DND-41 (cell line): Measurements from ENCODE around the gene GLCCI1.
A peak's percentile ranks its signal among the peaks of the same experiment; 100 is the strongest.

Experiments
- ATAC-seq: fragments of 200-7000 bp; cut with Tn5 transposase; 3 replicates; pipeline ENCODE4 v1.9.1; 2021; ENCODE audit warnings: low read depth; ENCODE audit not compliant: insufficient read depth
- DNase-seq: peaks from one replicate; pipeline ENCODE4 v3.0.0-alpha.2; 2020
- H2AFZ ChIP-seq: 2 replicates; pipeline ENCODE4 v1.6.0; 2012; ENCODE audit warnings: low read depth, low read length
- H3K27ac ChIP-seq: 2 replicates; pipeline ENCODE4 v1.5.1; 2012; ENCODE audit warnings: low read length, inconsistent platforms
- H3K27me3 ChIP-seq: fragments of 200-600 bp; sonication (generic); 2 replicates; pipeline ENCODE4 v1.6.0; 2012; ENCODE audit warnings: low read length, mild to moderate bottlenecking, inconsistent platforms; ENCODE audit not compliant: insufficient read depth, poor library complexity
- H3K36me3 ChIP-seq: 2 replicates; pipeline ENCODE4 v1.5.1; 2012; ENCODE audit warnings: low read length, inconsistent platforms; ENCODE audit not compliant: insufficient read depth
- H3K4me1 ChIP-seq: 2 replicates; pipeline ENCODE4 v1.5.1; 2012; ENCODE audit warnings: mild to moderate bottlenecking, low read length; ENCODE audit not compliant: insufficient read depth
- H3K4me2 ChIP-seq: 2 replicates; pipeline ENCODE4 v1.6.0; 2012; ENCODE audit warnings: mild to moderate bottlenecking, moderate library complexity, low read length, inconsistent platforms; ENCODE audit not compliant: insufficient read depth
- H3K4me3 ChIP-seq, 2 experiments: fragments of 200-600 bp in 1 of 2; shearing (Covaris generic) in 1 of 2; 2 replicates each; pipeline ENCODE4 v1.5.1; 2012 to 2016; ENCODE audit warnings: inconsistent platforms in 2 of 2, low read length in 2 of 2, mild to moderate bottlenecking in 2 of 2, low read depth in 1 of 2, moderate library complexity in 1 of 2
- H3K79me2 ChIP-seq: 2 replicates; pipeline ENCODE4 v1.6.0; 2012; ENCODE audit warnings: low read length, inconsistent platforms; ENCODE audit not compliant: insufficient read depth
- H3K9ac ChIP-seq: 2 replicates; pipeline ENCODE4 v1.6.0; 2012; ENCODE audit warnings: low read depth, mild to moderate bottlenecking, inconsistent platforms, low read length, moderate library complexity
- H3K9me3 ChIP-seq: 2 replicates; pipeline ENCODE4 v1.5.1; 2012; ENCODE audit warnings: low read length, moderate library complexity, mild to moderate bottlenecking, inconsistent platforms; ENCODE audit not compliant: insufficient read depth, severe bottlenecking
- H4K20me1 ChIP-seq: 2 replicates; pipeline ENCODE4 v1.6.0; 2012; ENCODE audit warnings: low read length; ENCODE audit not compliant: insufficient read depth
- CTCF ChIP-seq: IDR thresholded peaks from 2 replicates; pipeline ENCODE4 v1.5.1; 2012; ENCODE audit warnings: borderline replicate concordance, low read length, moderate library complexity, mild to moderate bottlenecking; ENCODE audit not compliant: poor library complexity, severe bottlenecking; ENCODE audit errors: extremely low read depth
- EZH2 ChIP-seq: IDR thresholded peaks from 3 replicates; pipeline ENCODE4 v1.6.1; 2012; ENCODE audit warnings: borderline replicate concordance, low read depth, mild to moderate bottlenecking, moderate library complexity, low read length, inconsistent platforms; ENCODE audit not compliant: severe bottlenecking

GLCCI1 gene

GRCh38 chr7:8035647-8036518 lies 67.3 kb downstream of the GLCCI1 start:
- DNase-seq (no peak), ATAC-seq (peak; percentile 88)
- 0 out of 2 replicates have a peak overlapping the region, but pooled peaks have one; percentile 16 for H3K27ac ChIP-seq
- no peak overlapping the region for H3K9ac ChIP-seq
- no peaks in the 10 kb centered on the region for H3K9me3 ChIP-seq
- TF ChIP-seq EZH2 (no peak), CTCF (peak; percentile 76)
- H3K27me3 ChIP-seq, result no peaks in the 10 kb centered on the region
- H3K4me3 ChIP-seq, result no peak overlapping the region
- no peaks in the 10 kb centered on the region for H3K4me1 ChIP-seq
- no peaks in the 10 kb centered on the region for H3K79me2 ChIP-seq
- no peak overlapping the region for H2AFZ ChIP-seq
- H3K4me2 ChIP-seq, result no peak overlapping the region
- H4K20me1 ChIP-seq, result no peaks in the 10 kb centered on the region
- H3K36me3 ChIP-seq, result peaks cover 42% of the 10 kb centered on the region

GRCh38 chr7:8037151-8037550 lies 68.6 kb downstream of the GLCCI1 start:
- TF ChIP-seq EZH2 (no peak), CTCF (no peak)
- Histone ChIP-seq H3K9ac (no peak overlapping the region), H3K4me3 (no peak overlapping the region), H2AFZ (no peak overlapping the region), H3K36me3 (peaks cover 42% of the 10 kb centered on the region), H4K20me1 (no peaks in the 10 kb centered on the region), H3K27me3 (no peaks in the 10 kb centered on the region), H3K79me2 (no peaks in the 10 kb centered on the region), H3K27ac (no peak overlapping the region), H3K4me2 (no peak overlapping the region), H3K4me1 (no peaks in the 10 kb centered on the region), H3K9me3 (no peaks in the 10 kb centered on the region)
- no peak for ATAC-seq
- no peak for DNase-seq

GRCh38 chr7:8040768-8041369 lies 72.3 kb downstream of the GLCCI1 start:
- no peak overlapping the region for H2AFZ ChIP-seq
- H3K27ac ChIP-seq, result no peak overlapping the region
- H3K27me3 ChIP-seq, result no peaks in the 10 kb centered on the region
- H3K4me3 ChIP-seq, result no peak overlapping the region
- no peaks in the 10 kb centered on the region for H3K4me1 ChIP-seq
- H3K9me3 ChIP-seq, result no peaks in the 10 kb centered on the region
- no peak overlapping the region for H3K4me2 ChIP-seq
- no peaks in the 10 kb centered on the region for H4K20me1 ChIP-seq
- H3K36me3 ChIP-seq, result peaks cover 46% of the 10 kb centered on the region
- H3K9ac ChIP-seq, result no peak overlapping the region
- ATAC-seq (no peak), DNase-seq (no peak)
- no peaks in the 10 kb centered on the region for H3K79me2 ChIP-seq
- TF ChIP-seq EZH2 (no peak), CTCF (no peak)
